ENCODE measurements around the gene HARBI1. TPM values are rescaled to one million over a fixed set of nuclear protein-coding genes. Genes with fewer than 3 reads are reported as not detected.

HARBI1 gene
- total and polyA plus RNA-seq, 10 of the 15 experiments (the other 5 are each of a cell fraction or from before 2014, with no cell fraction given), result 3.6 to 8.4 (median 5.2) TPM

DNA sequence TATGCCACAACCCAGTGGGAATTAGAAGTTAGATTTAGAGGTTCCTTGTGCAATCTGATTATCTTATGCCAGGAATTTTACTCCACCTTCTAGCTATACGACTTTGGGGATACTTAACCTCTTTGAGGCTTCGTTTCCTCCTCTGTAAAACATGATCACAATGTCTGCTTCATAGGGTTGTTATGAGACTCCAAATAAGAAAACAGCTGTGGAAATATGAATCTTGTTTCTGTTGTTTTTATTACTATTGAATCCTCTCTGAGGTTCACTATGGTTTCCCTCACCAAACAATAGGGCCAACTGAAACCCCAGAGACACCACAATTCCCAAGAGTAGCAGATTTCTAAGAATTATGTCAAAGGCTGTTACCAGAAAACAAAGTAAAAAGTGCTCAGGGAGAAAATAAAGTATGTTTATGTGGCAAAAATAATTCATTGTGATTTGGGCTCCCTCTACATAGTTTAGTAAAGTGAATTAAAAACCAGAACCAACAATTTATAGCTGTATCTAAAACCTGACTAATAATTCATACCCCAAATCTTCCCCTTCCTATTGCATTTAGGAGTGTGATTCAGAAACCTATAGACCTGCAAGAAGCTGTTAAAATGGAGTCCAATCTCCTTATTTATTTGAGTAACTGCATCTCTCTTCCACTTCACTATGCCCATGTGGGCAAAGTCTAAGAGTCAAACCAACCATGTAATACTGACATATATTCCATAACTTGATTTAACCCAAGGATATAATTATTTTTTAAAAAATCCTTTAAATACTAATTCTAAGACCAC lies 61.6 kb downstream of the HARBI1 start (continued):
- TF ChIP-seq NFYB (IDR thresholded peaks at IDR 0.05; ENCODE audit: insufficient read depth, low read depth, low read length), result no peak
- peak in 1 of 2 experiments; percentile 64; a peak in 1 of 4 replicates for TF ChIP-seq EP300 (IDR thresholded peaks at IDR 0.05; ENCODE audit: borderline replicate concordance in 1 of 2, control insufficient read depth in 1 of 2, low read depth in 2 of 2, low read length in 2 of 2)
- no peak for TF ChIP-seq DPF2 (IDR thresholded peaks at IDR 0.05)
- no peak for TF ChIP-seq SMC3 (IDR thresholded peaks at IDR 0.05; ENCODE audit: borderline replicate concordance, low read length)
- TF ChIP-seq MEF2B (IDR thresholded peaks at IDR 0.05; ENCODE audit: partially characterized antibody, poor library complexity, severe bottlenecking), result peak; percentile 97
- no peak for TF ChIP-seq ZBTB40 (IDR thresholded peaks at IDR 0.05; ENCODE audit: borderline replicate concordance)
- no peak for TF ChIP-seq BCL11A (IDR thresholded peaks at IDR 0.05; ENCODE audit: low read depth, low read length)
- TF ChIP-seq, protein P1, sequence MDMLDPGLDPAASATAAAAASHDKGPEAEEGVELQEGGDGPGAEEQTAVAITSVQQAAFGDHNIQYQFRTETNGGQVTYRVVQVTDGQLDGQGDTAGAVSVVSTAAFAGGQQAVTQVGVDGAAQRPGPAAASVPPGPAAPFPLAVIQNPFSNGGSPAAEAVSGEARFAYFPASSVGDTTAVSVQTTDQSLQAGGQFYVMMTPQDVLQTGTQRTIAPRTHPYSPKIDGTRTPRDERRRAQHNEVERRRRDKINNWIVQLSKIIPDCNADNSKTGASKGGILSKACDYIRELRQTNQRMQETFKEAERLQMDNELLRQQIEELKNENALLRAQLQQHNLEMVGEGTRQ (IDR thresholded peaks at IDR 0.05; ENCODE audit: borderline replicate concordance, low read depth, low read length), result no peak
- TF ChIP-seq PAX5 (IDR thresholded peaks at IDR 0.05; ENCODE audit: borderline replicate concordance, low read depth, low read length), result no peak
- TF ChIP-seq TCF7 (IDR thresholded peaks at IDR 0.05; ENCODE audit: borderline replicate concordance), result no peak
- no peak for TF ChIP-seq SMAD5 (IDR thresholded peaks at IDR 0.05; ENCODE audit: low read depth)
- TF ChIP-seq BCL3 (IDR thresholded peaks at IDR 0.05; ENCODE audit: borderline replicate concordance, insufficient read depth, low read depth, low read length, poor library complexity, severe bottlenecking), result no peak
- no peak for TF ChIP-seq YY1 (IDR thresholded peaks at IDR 0.05; ENCODE audit: low read depth, low read length)
- no peak for TF ChIP-seq WRNIP1 (IDR thresholded peaks at IDR 0.05; ENCODE audit: borderline replicate concordance, low read depth, low read length)
- TF ChIP-seq RUNX3 (IDR thresholded peaks at IDR 0.05; ENCODE audit: low read length), result peak; percentile 83
- TF ChIP-seq IKZF2 (IDR thresholded peaks at IDR 0.05), result peak; percentile 11 to 22; a peak in 1 of 4 replicates
- no peak for TF ChIP-seq ZNF274 (IDR thresholded peaks at IDR 0.05; ENCODE audit: insufficient read depth, insufficient read length)
- no peak for TF ChIP-seq JUND (IDR thresholded peaks at IDR 0.05; ENCODE audit: low read depth, low read length)
